GM12872 (cell line): ENCODE measurements around the gene PKP2.

Source experiments
- TF ChIP-seq, protein P1 (sequence below): IDR thresholded peaks from 3 replicates; pipeline ENCODE4 v1.5.1; 2011; ENCODE audit warnings: low read depth, mild to moderate bottlenecking, low read length, moderate library complexity; ENCODE audit not compliant: insufficient read depth

PKP2 gene

DNA sequence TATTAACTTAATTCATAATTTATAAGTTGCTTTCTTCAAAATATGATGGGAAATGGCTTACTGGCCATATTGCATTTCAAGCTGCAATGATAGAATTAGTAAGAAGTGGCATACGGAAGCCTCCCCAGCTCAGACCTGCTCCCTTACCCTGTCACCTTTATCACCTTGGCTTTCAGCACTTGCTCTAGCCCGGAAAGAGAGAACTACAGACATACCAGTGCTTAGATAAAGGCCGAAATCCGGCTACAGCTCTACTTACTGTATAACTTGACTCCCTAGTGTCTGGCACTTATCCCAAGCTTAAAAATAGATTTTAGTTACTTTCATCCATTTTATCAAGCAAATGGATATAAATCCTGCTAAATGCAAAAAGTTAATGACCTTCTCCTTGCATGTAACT lies 42.5 kb downstream of the PKP2 start:
- TF ChIP-seq, protein P1, sequence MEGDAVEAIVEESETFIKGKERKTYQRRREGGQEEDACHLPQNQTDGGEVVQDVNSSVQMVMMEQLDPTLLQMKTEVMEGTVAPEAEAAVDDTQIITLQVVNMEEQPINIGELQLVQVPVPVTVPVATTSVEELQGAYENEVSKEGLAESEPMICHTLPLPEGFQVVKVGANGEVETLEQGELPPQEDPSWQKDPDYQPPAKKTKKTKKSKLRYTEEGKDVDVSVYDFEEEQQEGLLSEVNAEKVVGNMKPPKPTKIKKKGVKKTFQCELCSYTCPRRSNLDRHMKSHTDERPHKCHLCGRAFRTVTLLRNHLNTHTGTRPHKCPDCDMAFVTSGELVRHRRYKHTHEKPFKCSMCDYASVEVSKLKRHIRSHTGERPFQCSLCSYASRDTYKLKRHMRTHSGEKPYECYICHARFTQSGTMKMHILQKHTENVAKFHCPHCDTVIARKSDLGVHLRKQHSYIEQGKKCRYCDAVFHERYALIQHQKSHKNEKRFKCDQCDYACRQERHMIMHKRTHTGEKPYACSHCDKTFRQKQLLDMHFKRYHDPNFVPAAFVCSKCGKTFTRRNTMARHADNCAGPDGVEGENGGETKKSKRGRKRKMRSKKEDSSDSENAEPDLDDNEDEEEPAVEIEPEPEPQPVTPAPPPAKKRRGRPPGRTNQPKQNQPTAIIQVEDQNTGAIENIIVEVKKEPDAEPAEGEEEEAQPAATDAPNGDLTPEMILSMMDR, result no peak

DNA sequence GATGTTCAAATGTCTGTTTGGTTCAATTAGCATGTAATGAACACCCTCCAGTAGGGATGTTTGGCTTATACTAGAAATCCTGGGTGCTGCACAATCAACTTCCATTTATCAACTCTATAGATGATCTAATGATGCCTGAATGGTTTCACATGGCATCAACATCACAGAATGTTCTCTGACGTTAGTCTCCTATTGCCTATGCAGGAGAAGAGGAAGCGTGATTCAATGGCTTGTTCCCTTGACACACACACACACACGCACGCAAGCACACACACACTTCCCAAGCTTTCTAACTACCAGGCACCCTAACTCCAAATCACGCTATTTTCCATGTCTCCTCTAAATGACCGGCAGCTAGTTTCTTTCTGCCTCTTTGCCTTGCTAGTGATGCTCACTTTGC lies 49.3 kb downstream of the PKP2 start:
- TF ChIP-seq, protein P1, result no peak

DNA sequence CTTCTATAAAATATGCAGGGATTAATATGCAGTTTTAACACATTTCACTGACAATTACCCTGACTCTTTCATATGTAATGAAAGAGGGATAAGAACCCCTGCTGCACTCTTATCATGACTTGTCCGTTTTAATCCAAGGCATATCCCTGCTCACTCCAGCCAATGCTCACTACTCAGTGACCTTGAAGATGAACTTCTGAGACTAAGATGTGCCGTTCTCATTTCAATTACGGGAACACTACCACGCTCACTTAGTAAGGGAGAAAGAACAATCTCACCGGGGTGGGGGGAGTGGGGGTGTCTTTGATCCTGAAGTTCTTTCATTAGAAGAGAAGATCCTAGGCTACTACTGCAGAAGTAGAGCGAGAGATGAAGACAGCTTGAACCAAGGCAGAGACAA lies 50.5 kb downstream of the PKP2 start:
- TF ChIP-seq, protein P1, result no peak

DNA sequence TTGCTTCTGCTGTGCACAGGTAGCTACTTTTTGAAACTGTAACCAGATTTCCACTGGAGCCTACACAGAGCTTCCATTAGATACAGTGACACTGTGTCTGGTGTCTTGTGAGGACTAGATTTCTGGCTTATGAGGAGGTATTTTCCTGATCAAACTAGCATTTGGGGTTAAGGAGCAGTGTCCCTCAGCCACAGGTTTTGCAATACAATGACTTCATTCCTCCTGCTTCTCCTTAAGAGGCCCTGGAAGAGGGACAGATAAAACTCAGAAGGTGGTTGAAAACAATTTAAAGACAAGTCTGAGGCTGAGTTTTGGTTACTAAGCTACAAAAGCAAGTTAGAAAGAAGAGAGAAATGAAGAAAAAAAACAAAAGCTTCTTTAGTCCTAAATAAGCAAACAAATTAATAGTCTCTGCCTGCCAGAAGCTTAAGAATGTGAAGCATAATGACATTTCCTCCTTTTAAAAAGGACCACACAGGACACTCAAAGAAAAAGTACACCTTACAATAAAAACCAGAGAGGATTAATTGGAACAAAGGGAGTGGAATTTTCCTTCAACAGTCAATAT lies 53.0 kb downstream of the PKP2 start:
- TF ChIP-seq, protein P1, result no peak

DNA sequence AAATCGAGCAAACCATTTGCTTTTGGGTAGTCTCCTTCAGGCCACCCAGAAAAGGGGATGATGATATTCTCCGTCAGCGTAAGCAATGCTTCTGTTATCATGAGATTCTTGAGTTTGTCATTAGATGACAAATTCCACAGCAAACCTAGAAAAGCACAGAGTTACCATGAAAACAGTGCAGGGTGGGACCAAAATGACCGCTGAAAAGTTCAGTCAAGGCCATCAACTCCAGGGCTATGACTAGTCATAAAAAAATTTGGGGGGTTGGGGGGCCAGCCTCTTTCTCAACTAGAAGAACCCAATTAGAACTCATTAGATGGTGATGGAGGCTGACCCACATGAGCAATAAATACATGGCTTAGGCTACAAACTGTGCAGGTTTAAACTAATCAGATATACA lies 55.5 kb downstream of the PKP2 start:
- TF ChIP-seq, protein P1, result no peak

DNA sequence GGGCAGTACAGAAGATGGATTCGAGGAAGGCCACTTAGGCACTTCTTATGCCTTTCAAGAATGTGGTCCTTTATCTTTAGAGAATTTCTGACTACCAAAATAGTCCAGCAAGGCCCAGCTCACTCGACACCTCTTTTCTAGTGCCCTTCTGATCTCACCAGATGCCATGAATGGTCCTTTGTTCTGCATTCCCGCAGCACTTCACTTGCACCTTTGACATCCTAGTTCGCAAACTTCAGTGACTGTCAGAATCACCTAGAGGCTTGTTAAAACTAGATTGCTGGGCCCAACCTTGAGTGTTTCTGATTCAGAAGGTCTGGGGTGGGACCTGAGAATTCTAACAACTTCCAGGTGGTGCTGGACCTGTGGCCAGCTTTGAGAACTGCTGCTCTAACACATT lies 56.7 kb downstream of the PKP2 start:
- TF ChIP-seq, protein P1, result no peak

DNA sequence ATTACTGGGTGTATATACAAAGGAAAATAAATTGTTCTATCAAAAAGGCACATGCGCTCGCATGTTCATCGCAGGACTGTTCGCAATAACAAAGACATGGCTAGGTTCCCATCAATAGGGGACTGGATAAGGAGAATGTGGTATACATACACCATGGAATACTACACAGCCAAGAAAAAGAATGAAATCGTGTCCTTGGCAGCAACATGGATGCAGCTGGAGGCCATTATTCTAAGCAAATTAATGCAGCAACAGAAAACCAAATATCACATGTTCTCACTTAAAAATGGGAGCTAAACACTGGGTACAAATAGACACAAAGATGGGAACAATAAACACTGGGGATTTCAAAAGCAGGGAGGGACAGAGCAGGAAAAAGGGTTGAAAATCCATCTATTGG lies 58.6 kb downstream of the PKP2 start:
- TF ChIP-seq, protein P1, result no peak
